Hypothalamus (tissue), 51 donors: ENCODE data around the gene CATSPER3.

Source experiments
- DNase-seq, 51 donors: peaks; one replicate each; lab custom pipeline; 2025; lab: John Stamatoyannopoulos, UW

CATSPER3 gene

DNA sequence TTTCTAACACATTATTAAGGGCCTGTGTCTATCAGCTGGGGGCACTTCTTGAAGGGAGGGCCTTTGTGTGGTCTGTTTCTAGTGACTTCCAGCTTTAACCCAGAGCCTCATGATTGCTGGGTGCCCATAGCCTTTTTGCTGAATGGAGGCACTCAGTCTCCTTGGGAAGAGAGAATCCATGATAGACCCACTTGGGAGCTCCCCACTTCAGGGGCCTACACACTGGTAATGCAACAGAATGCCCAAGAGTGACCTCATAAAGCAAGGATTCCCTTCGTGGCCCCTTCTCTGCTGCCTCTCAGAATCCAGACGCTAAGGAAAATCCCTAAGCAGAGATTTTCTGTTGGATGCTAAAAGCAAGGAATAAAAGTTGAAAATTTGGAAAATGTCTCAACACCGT lies at the start of gene CATSPER3:
TSS of gene CATSPER3 (plus strand) at position 301 of the 400 bp plus-strand sequence. CDS start at position 386, 85 bp downstream.
- DNase-seq = no peak

- DNase-seq = no peak
Measured at GRCh38 chr5:134918861-134919260, 48.8 kb upstream of the CATSPER3 start.

DNA sequence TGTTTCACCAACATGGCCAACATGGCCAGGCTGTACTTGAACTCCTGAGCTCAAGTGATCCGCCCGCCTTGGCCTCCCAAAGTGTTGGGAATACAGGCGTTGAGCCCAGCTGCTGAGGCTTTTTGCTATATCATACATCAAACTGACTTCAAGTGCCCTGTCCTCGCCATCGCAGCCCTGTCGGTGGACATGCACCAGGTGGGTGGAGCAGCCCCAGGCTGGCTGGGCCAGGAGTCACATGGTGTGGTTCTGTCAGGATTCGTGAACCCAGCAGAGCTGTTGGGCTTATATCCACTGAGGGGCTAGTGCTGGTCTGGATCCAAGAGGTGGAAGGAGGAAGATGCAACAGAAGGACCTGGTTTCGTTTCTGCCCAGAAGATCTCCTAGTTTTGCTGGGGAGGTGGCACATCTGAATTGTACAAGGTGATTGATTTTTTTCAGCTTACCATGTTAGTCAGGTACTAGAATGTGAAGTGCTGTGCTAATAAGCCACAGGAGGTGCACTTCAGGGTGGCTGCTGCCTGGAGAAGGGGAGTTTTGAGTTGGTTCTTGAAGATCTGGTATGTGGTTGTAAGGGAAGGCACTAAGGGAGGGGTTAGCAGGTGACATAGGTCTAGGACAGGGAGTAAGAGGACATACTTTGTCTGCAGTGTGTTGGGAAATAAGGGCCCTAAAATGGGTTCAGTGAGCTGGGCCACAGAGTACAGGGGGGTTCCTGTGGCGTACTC lies 46.7 kb upstream of the CATSPER3 start:
- no peak for DNase-seq

DNA sequence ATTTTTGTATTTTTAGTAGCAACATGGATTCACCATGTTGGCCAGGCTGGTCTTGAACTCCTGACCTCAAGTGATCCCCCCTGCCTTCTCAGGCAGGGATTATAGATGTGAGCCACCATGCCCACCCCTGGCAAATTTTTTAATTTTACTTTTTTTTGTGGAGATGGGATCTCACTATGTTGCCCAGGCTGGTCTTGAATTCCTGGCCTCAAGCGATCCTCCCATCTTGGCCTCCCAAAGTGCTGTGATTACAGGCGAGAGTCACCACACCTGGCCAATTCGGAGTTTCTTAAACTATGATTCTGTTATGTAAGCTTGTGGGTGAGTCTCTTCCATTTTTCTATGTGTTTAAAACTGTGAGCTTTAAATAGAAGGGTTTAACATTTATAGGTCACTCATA lies 35.2 kb upstream of the CATSPER3 start:
- no peak for DNase-seq

- no peak for DNase-seq
Measured at GRCh38 chr5:134934202-134934601, 33.5 kb upstream of the CATSPER3 start.

- no peak for DNase-seq
Measured at GRCh38 chr5:134935711-134936602, 31.8 kb upstream of the CATSPER3 start.

DNA sequence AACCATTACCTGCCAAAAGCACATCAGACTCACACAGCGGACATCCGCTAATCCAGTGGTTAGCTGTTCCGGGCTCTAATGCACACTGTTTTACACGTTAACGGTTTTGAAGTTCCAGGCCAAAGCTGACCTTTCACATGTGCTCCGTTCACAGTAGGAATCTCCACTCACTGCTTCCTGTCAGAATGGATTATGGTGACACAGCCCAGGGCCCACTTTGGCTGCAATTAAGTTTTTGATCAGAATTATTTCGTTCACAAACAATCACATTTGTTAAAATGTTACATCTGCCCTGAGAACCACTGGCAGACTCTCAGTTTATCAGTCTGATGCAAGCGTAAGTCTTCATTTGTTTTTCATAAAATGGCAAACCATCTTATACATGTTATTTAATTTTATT lies 30.2 kb upstream of the CATSPER3 start:
- DNase-seq = no peak

DNA sequence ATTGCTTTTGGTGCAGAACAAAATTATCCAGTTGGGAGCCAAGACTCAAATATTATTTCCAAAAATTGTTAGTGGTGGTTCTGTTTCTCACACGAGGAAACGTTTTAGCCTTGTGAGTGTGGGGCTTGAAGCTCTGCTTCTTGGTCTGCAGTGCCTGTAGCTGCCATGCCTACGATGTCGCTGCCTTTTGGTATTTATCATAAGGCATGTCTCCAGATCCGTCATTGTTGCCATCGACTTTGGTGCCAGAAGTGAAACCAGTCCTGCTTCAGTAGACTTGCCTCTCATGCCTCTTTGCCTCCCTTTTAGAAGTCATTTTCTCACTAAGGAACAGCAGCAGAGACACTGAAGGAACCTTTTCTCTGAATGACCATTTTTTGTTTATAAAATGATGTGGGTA lies 29.7 kb upstream of the CATSPER3 start:
- no peak for DNase-seq

GRCh38 chr5:134939500-134939899 lies 28.2 kb upstream of the CATSPER3 start:
- DNase-seq = no peak

- no peak for DNase-seq
Measured at GRCh38 chr5:134943547-134943946, 24.2 kb upstream of the CATSPER3 start.

- no peak for DNase-seq
Measured at GRCh38 chr5:134944630-134945029, 23.1 kb upstream of the CATSPER3 start.

DNA sequence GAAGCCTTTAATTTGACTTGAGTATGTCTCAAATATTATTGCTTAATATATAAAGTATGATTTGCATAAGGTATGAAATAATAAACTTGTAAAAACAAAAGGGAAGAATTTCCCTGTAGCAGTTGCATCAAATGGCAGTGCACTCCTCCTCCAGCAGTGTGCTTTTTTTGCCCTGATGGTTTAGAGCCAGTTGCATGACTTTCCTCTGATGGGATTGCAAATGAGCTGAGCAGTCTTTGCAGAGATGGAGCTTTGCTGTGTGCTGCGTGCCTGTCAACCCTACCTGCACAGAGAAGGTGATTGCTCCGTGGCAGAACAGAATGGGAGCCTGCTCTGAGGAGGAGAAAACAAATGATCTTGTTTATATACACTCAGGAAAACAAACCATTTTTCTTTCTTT lies 22.7 kb upstream of the CATSPER3 start:
- peak in 1 of 51 donors; percentile 16 for DNase-seq

- no peak for DNase-seq
Measured at GRCh38 chr5:134948911-134949310, 18.8 kb upstream of the CATSPER3 start.

DNA sequence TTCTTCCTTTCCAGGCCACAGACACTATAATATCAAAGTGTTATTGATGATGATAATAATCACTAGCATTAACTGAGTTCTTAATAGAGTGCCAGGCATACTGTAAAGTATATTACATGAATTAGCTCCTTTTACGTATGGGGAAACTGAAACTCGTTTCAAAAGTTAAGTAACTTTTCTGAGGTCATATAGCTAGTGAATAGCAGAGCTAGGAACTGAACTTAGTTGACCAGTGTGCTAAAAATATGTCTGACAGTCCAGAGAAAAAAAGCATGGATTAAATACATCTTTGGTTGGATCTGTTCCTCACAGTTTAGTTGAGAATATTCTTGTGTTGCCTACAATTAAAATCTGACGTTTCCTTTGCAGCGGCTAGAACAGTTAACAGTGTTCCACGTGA lies 18.4 kb upstream of the CATSPER3 start:
- DNase-seq = no peak

DNA sequence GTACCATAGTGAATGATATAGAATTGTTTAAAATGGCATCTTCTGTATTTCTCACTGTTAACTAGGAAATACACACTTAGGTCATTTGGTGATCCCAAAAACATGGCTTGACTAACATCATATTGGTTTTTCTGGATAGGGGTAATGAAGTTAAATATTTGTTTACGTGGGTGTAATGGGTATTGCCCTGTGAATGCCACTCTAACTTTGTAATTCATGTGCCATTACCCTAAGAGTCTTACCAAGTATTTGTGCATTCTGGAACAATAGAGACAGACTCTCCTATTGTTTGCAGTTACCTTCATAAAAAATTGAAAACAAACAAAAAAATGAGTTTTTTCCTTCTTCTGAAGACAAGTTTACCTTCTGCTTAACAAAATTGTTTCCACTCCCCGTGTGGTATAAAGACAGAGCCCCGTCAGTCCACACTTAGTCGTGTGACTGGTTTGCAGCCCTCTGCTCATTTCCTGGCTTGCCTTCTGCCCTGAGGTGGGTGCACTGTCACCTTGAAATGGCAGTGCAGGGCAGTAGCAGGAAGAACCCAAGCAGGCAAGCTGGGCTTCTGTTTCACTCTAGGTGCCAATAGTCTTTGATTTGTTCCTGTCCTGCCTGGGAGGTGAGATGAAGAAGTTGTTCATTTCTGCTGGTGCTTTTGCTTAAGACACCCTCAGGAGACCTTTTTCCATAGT lies 9.6 kb upstream of the CATSPER3 start:
- no peak for DNase-seq

DNA sequence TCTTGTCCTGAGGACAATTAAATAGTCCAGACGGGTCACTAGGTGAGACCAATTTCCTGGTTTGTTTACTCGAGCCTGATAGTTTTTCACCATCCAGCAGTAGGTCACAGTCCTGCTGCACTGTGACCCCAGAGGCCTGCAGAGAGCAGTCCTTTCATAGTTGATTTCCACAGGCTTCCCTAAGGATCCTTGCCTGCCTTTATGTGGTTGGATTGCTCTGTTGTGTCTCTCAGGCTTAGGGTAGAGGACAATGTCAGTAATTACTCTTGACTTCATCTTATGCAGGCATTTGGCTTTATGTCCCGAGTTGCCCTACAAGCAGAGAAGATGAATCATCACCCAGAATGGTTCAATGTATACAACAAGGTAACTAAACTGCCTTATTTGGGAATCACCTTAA lies 9.0 kb upstream of the CATSPER3 start:
- no peak for DNase-seq

DNA sequence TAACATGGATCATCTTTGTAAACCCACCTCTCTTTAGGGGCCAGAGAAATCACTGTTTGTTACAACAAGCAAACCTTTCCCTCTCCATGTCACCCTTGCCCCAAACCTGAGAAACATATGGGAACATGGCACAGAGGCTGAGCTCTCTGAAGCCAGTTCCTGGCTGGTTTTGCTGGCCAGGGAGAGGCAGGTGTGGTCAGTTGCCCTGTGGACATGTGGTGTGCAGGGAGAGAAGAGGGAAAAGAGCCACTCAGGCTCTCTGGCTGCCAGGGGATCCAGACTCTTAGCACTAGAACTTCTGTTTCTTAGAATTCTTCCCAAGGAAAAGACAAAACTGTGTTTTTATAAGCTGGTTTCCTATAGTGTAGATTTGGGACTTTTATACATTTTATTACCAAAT lies 4.6 kb upstream of the CATSPER3 start:
- no peak for DNase-seq

DNA sequence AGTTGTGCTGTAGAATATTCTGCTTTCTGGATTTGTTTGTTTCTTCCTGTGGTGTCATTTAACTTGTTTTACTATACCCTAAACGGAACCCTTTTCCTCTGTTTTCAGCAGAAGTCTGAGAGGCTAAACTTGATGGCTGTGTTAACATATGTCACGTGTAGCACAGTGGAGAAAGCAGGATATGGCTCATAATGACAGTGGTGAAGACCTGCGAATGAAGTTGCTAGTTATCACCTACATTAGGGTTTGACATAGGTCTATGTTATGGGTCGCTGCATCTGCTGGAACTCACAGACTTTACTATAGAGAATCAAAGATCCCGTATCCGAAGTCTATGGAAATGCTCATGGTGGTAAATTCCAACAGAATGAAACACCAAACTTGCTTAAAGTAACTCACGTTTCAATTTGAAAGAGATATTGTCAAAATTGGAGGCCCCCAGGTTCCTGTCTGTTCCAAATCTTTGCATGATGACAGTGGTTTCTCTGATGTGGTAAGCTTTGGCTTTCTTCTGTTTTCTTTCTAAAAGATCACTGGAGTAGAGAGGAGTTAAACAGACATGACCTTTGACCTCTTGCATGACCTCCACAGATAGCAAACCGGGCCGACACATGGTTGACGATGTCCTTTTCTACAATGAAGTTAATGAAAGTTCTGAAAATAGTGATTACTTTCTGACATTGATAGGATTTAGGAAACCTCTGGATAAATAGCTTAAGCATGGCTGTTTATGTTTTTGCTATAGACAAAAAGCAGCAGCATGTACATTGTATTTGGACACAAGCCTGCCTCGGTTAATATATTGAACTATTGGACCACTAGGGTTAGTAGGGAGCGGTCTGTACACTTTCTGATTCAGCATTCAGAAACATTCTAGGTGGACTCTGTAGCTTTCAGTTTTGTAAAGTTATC lies 3.1 kb upstream of the CATSPER3 start:
- DNase-seq = no peak

DNA sequence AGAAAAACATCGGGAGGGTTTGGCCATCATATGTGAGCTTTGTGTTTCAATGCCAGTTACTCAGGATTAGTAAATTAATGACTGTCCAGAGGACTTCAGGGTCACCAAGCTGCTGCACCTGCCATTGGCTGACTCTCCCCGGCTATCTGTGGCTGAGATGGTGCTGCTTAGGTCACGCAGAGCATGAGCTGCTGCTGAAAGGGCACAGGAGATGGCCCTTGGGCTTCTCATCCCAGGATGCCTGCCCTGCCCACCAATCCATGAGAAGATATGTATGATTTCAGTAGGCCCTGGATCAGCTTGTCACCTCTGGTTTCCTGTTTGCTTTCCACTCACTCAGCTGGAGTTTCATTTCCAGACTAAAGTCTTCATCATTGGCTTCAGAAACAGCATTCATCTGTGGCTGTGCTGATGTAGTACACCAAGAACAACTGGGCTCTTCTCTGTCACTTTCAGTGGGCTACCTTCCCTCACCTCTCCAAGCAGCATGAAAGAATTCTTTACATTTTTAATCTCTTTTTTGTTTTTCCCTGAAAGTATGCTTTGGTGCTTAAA lies 2.4 kb upstream of the CATSPER3 start:
- no peak for DNase-seq

- no peak for DNase-seq
Measured at GRCh38 chr5:134968055-134968454, 348 bp downstream of the CATSPER3 start.
